GM19395 (cell line): Measurements from ENCODE around the gene TSHZ1.

Experiments
- ATAC-seq: cut with Tn5 transposase; IDR thresholded peaks from one replicate; pipeline ENCODE4 v1.9.1; 2021; ENCODE audit warnings: mild to moderate bottlenecking, moderate library complexity; ENCODE audit not compliant: unreplicated experiment

Gene TSHZ1

GRCh38 chr18:75218065-75218923, 7.7 kb downstream of the TSHZ1 start:
- no peak for ATAC-seq

DNA sequence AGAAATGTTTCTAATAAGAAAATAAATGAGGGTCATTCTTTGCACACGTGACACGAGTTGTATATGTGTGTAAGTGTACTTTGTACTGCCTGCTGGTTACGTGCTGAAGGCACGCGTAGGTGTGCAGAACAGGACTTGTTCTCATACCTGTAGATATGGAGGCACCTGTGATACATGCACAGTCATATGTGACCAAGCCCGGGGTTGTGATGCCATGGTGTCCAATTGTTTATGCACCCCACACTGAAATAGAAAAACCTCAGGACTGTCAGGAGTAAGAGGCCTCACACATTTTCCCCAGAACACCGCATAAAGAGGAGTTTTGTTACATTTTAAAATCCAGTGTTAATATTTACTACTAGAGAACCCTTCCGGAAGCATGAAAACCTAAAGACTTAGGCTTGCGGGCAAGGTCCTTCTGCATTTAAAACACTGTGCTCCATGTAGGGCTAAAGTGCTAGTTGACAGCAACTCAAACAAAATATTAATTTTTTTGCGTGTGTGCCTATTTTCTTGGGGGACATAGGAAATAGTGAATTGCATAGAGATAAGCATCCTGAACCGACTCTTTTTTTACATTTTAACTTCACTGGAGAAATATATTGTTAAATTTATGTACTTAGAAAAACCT, 9.3 kb downstream of the TSHZ1 start:
- ATAC-seq = no peak

DNA sequence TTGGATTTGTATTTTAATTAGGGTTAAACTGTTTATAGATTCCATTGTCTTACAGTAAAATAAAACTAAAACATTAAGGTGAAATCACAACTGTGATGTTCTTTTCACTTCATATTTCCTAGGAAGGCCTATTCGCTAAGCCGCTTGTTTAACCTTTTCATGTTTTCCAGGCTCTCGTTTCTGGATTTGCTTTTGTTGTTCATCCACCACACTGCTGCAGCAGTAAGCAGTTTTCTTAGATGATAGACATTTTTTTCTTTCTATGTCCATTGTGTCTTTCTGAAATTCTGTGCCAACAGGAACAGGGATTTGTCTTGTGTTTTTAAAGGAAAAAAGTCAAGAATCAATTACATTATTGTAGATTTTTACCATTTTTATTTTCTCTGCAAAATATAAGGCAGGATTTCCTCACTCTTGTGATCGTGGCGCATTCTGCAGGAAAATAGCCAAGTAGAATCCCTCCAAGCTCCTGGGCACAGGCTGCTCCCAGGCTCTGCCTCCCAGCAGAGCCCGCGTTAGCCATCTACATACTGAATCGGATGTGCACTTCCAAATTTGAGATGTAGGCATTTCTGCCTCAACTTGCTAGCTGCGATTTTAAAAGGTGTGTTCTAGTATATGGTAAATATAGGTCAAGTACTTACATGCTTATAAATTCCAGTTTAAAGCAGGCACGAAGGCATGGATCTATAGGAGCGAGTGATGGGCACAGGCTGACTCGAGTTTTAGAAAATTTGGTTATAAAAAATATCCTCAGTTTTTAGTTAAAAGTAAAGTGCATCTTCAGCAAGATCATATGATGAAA, 10.2 kb downstream of the TSHZ1 start:
- ATAC-seq = no peak

DNA sequence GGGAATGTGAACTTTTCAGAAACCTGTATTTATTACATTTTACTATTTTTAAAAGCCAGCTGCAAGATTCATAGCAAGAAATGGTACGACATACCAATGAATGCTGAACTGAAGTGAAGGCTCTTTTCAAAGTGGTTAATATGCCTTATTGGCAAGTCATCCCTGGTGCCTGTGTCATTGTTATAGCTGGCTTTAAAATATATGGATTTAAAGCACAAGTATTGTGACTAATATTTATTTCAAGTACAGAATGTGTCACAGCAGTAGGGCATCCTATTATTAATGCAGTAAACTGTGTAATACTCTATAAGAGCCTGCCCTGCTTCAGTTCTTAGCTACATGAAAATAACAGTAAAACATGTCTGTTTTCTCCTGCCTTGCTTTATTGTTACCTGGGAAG, 10.8 kb downstream of the TSHZ1 start:
- no peak for ATAC-seq

- no peak for ATAC-seq
Measured at GRCh38 chr18:75221897-75222296, 11.3 kb downstream of the TSHZ1 start.

- ATAC-seq = no peak
Measured at GRCh38 chr18:75222407-75222806, 11.8 kb downstream of the TSHZ1 start.

GRCh38 chr18:75223687-75224347, 13.2 kb downstream of the TSHZ1 start:
- no peak for ATAC-seq

DNA sequence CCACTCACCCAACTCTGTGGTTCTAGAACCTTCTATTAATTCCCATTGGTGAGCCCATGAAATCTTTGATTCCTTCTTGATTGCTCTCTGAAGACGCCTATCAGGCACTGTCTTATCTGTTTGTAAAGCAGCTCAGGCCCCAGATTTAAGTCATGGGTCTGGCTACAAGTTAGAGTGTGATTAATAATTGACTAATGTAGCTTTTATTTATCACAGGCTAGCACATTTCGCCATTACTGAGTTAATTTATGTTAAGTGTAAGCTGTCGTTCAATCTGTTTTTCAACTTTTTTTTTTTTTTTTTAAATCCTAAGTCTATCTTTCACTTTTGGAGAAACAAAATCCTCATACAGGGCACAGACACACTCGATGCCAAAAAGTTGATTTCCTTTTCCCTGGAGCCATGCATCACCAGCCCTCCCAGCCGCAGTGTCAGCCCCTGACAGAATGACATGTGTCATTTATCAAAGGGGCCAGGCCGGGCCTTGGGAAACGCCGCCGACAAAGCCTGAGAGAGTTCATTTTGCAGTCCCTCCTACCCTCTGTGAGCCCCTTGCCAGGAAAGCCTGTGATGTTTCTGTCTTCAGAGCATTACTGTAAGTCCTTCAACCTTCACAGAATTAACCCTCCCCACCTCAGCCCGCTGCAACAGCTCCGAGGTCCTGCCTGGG, 15.8 kb downstream of the TSHZ1 start:
- ATAC-seq = no peak

DNA sequence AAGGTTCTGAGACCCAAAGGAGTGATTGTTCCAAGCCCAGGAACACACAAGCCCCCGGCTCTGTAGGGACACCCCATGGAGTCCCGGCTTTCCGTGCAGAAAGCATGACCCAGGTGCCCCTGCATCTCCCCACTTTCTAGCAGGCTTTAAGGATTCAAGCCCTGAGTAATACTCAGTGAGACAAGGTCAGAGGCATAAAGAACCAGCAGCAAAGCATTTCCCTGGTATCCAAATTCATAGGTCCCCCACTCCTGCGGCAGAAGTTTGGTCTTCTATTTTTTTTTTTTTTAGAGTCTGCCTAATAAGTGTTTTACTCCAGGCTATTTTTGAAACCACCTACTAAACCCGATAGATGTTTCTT, 16.3 kb downstream of the TSHZ1 start:
- ATAC-seq = no peak

DNA sequence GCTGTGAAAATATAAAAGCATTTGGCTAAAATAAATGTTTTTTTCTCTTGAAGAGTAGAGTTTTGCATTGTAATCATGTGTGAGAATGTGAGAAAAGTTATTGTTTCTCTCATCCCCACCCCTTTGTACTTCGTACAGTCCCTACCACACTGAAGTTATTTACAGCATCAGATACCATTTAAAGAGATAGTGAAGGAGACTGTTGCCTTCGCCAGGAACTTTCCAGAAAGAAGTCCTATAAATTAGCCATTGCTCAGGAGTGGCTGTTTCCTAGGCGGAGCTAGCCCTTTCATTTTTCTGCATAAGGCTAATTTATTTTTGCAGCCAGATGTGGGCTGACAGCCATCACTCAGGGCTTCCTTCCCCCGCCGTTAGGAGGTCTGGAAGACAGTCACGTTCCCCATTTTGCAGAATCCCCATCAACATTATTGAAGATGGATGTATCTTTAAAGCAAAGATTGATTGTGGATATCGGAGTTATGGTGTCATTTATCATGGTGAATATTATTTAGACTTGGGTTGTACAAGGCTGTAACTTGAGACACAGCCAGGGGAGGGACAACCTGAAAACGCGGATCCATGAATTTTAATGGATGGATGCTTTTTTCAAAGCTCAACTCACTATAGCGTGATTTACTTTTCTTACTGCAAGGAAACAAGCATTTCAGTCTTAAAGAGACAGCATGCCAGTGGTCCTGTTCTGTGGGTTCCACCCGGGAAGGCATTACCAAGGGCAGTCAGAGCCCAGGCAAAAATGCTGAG, 17.1 kb downstream of the TSHZ1 start:
- no peak for ATAC-seq

DNA sequence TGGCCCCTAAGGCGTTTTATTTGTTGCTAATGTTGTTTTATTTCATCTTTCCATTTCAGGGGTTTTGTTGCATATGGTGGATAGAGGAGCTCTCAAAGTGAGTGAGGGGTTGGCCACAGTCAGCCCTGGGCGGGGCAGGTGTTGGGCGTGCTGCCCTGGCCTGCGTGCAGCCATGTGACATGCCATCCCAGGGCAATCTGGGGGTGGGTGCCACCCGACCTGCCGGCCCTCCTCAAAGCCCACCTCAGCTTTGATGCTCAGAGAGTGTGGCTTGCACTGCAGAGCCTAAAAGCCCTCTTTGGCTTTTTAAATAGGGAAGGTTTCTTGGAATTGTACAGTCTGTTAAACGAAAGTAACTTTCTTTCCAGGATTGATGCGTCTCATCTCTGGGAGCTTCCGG, 18.4 kb downstream of the TSHZ1 start:
- ATAC-seq = no peak

- ATAC-seq = no peak
Measured at GRCh38 chr18:75229437-75229836, 18.8 kb downstream of the TSHZ1 start.

DNA sequence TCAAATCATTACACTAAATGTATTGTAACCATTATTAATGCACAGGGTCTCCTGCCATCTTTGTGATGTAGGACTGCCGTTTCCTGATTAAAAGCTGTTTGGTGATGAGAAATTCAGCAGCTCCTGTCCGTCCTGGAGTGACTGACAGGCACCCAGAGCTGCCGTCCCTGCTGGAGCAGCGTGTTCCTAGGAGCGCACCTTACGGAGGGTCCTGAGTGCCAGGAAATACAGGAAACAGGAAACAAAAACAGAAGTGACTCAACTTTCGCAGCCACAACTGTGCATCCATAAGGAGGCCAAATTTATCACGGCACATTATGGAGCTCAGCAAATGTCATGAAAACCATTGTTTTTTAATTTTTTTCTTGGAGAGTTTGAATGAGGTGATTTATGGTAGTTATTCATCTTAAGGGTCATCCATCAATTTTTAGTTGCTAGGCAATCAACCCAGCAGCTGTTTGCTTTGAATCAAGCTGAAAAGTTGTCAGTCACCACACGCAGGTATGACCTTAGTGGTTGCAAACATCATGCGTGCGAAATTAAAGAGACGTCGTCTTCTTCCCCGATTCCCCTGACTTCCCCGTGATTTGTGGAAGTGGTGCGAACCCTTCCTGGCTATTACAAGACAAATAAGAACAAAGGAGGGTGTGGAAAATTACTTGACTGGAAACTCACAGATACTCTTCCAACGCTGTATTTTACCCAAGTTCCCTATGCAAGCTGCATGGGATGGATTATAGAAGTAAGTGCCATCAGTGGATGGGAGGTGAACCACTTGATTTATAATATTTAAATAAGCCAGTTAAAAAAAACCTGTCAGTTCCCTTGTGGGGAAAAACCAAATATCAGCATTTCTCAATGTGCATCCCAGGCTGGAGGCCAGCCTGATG, 19.8 kb downstream of the TSHZ1 start:
- ATAC-seq = no peak

GRCh38 chr18:75231053-75231406, 20.4 kb downstream of the TSHZ1 start:
- ATAC-seq = no peak

GRCh38 chr18:75234901-75235300, 24.3 kb downstream of the TSHZ1 start:
- no peak for ATAC-seq

- no peak for ATAC-seq
Measured at GRCh38 chr18:75235896-75236295, 25.3 kb downstream of the TSHZ1 start.

- ATAC-seq = no peak
Measured at GRCh38 chr18:75238100-75238499, 27.5 kb downstream of the TSHZ1 start.

DNA sequence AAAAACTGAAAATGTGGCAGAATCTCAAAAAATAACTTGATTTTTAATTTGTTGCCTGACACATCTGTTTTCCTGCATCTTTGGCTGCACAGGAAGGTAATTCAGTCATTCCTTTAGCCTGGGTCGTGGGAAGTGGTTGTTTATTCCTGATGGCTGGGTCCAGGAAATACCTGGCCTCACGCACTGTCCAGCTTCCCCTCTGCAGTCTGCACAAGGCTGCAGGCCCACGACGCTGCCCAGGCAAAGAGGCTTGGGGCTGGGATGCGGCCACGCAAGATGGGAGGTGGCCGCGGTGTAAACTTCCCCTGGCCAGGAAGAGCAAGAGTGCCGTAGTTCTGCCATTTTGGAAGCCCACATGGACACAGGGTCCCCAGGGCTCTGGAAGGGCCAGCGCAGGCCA, 28.2 kb downstream of the TSHZ1 start:
- ATAC-seq = no peak

- no peak for ATAC-seq
Measured at GRCh38 chr18:75240433-75240832, 29.8 kb downstream of the TSHZ1 start.
